Choroid plexus epithelial cell (primary cell): ENCODE results near the gene TREM1.
"Not testable (repeated sequence)": the region's sequence is repeated elsewhere in the genome, so short reads cannot be mapped to it uniquely, and the experiment has no call there.

Experiments
- DNase-seq: peaks from one replicate; pipeline ENCODE4 v3.0.0-alpha.2; 2010; ENCODE audit warnings: low read depth
- H3K4me3 ChIP-seq: 2 replicates; pipeline ENCODE4 v1.5.1; 2011; ENCODE audit warnings: low read depth, mild to moderate bottlenecking, control low read depth, low read length, moderate library complexity
- CTCF ChIP-seq: conservative IDR thresholded peaks from 2 replicates; pipeline ENCODE4 v1.5.1; 2011; ENCODE audit warnings: low read depth, mild to moderate bottlenecking, control low read depth, inconsistent platforms, low read length, moderate library complexity

The TREM1 gene

DNA sequence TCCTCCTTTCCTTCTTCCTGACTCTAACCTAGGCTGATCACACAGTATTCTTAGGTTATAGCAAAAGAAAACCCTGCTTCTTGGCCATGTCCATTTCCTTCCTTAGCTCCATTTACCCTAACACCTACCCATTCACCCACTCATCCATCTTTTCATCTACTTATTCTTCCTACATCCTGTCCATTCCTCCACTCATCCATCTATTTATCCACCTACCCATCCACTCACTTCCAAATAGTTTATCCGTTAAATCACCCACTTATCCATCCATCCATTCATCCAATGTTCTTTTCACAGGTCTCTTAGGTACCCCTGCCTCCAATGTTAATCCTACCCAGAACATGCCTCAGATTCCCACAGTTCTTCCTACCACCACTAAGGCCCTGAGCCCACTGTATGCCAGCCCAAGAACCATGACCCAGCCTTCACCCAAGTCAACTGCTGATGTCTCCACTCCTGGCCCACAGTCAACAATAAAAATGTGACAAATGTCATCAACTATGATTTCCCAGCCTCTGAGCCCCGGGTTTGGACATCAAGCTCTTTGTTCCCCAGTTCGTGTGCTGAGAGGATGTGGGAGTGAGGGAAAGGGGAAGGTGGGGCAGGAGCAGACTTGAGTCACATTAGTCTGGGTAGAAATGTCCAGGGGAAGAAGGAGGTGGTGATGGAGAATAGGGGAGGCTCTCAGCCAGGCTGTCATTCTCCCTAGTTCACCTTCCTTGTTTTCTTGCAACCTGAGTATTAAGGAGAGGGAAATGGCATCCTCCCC, 33.9 kb downstream of the TREM1 start:
- DNase-seq: no peak
- no peak overlapping the region for H3K4me3 ChIP-seq
- no peak for TF ChIP-seq CTCF

GRCh38 chr6:41247882-41248705, 38.4 kb downstream of the TREM1 start:
- no peak for TF ChIP-seq CTCF
- DNase-seq: no peak
- no peak overlapping the region for H3K4me3 ChIP-seq

DNA sequence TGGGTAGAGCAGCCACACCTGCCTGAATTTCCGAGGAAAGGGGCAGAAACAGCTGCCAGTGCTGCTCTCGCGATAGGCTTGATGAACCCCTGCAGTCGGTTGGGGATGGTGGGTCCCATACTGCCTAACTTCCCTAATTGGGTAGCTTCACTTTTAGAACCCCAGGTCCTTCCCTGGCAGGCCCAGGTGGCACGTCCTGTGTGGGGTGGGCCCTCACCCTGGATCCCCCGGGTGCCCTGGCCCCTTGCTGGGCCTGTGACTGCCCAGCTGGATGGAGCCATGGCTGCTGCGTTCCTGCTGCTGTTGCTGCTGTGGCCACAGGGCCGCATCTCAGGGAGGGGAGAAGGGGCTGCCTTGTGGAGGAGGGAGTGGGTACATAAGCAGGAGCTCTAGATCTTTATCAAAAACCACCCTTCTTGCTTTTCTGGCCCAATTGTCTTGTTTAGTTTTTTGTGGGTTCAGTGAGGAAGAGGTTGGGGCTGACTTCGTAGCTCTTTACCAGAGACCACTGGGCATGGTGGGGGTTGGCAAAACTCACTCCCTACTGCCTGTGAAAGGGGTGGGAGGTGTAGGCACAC, 39.1 kb downstream of the TREM1 start:
- H3K4me3 ChIP-seq: no peak overlapping the region
- no peak for DNase-seq
- no peak for TF ChIP-seq CTCF

DNA sequence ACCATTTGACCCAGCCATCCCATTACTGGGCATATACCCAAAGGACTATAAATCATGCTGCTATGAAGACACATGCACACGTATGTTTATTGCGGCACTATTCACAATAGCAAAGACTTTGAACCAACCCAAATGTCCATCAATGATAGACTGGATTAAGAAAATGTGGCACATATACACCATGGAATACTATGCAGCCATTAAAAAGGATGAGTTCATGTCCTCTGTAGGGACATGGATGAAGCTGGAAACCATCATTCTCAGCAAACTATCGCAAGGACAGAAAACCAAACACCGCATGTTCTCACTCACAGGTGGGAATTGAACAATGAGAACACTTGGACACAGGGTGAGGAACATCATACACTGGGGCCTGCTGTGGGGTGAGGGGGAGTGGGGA, 40.0 kb downstream of the TREM1 start:
- not testable (repeated sequence) for H3K4me3 ChIP-seq, DNase-seq

- TF ChIP-seq CTCF: no peak
- DNase-seq: no peak
- H3K4me3 ChIP-seq: no peak overlapping the region
Observed at GRCh38 chr6:41239467-41240159, 46.9 kb downstream of the TREM1 start.

- H3K4me3 ChIP-seq: no peak overlapping the region
- DNase-seq: no peak
- TF ChIP-seq CTCF: no peak
Observed at GRCh38 chr6:41237128-41237527, 49.4 kb downstream of the TREM1 start.

DNA sequence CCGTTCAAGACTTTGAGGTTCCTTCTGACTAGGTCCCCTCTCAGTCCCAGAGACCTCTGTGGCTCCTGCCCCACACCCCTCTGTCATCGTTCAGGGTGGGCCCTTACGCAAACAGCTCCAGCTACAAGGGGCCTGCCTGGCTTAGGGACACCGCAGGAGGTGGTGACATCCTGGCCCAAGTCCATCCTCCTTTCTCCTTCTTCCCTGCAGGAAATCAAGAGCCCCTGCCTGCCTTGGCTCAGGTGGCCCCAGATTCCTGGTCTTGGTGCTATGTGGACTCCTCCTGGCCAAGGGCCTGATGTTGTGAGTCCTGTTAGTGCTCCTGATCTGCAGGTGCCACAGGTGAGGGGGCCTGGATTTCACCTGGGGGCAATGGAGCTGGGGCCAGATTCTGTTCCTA, 50.2 kb downstream of the TREM1 start:
- no peak overlapping the region for H3K4me3 ChIP-seq
- no peak for TF ChIP-seq CTCF
- no peak for DNase-seq
